ENCODE data around the gene KLK11.

Gene KLK11

DNA sequence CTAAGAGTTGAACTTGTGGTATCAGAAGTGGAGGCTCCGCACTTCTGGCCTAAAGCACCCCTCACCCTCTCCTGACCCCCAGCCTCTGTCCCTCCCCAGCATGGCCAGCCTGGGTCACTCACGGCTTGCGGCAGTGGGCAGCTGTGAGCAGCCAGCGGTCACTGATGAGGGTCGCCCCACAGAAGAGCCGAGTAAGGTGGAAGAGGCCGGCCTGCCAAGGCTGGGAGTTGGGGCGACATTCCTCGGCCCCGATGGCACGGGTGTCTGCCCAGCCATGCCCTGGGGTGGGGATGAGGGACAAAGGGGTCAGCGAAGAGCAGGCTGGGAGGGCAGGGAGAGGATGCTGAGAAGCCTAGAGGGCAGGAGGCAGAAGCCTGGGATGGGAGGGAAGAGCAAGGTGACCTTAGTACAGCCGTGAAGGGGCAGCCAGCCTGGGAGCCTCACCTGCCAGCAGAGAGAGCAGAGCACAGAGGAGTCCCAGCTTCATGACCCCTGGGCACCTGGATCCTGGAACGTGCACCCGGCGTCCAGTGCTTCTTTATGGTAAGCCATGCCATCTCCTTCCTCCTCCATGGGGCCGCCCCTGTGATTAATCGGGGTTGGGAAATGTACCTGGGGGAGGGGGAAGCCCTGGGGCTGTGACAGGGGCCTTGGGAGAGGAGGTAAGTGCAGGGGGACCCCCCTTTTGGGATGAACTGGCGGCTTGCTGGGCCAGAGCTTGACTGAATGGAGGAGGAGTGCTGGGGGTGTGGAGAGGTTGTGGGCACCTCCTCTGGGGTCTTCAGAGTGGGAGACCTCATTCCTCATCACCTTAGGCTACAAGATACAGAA is 17.1 kb downstream of the KLK11 start:
- DNase-seq (ENCODE audit: extremely low spot score), result no peak
- ChIA-PET CTCF (interaction anchor here (0.6 kb wide), 1 partner anchor 8 kb away, joined by 3 read pairs; the partner anchor contains the start of gene KLK8), POLR2A (no interaction called here)
- TF ChIP-seq ELF4 (IDR thresholded peaks at IDR 0.05) (no peak), SP1 (IDR thresholded peaks at IDR 0.05) (no peak), SUZ12 (IDR thresholded peaks at IDR 0.05) (no peak), NFRKB (IDR thresholded peaks at IDR 0.05) (no peak), FOXA1 (IDR thresholded peaks at IDR 0.05) (no peak), ZNF384 (IDR thresholded peaks at IDR 0.05) (no peak), BHLHE40 (IDR thresholded peaks at IDR 0.05; ENCODE audit: borderline replicate concordance) (no peak), FOXM1 (IDR thresholded peaks at IDR 0.05; ENCODE audit: borderline replicate concordance) (no peak), CTBP1 (IDR thresholded peaks at IDR 0.05; ENCODE audit: borderline replicate concordance) (no peak), L3MBTL2 (conservative IDR thresholded peaks at IDR 0.05) (no peak), ARNT (IDR thresholded peaks at IDR 0.05) (no peak), FOXK2 (IDR thresholded peaks at IDR 0.05) (no peak), TARDBP (IDR thresholded peaks at IDR 0.05) (no peak), LEF1 (IDR thresholded peaks at IDR 0.05; ENCODE audit: borderline replicate concordance) (no peak), HDGF (IDR thresholded peaks at IDR 0.05; ENCODE audit: borderline replicate concordance) (no peak)
- TF ChIP-seq, protein P1, sequence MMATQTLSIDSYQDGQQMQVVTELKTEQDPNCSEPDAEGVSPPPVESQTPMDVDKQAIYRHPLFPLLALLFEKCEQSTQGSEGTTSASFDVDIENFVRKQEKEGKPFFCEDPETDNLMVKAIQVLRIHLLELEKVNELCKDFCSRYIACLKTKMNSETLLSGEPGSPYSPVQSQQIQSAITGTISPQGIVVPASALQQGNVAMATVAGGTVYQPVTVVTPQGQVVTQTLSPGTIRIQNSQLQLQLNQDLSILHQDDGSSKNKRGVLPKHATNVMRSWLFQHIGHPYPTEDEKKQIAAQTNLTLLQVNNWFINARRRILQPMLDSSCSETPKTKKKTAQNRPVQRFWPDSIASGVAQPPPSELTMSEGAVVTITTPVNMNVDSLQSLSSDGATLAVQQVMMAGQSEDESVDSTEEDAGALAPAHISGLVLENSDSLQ (IDR thresholded peaks at IDR 0.05), result no peak

DNA sequence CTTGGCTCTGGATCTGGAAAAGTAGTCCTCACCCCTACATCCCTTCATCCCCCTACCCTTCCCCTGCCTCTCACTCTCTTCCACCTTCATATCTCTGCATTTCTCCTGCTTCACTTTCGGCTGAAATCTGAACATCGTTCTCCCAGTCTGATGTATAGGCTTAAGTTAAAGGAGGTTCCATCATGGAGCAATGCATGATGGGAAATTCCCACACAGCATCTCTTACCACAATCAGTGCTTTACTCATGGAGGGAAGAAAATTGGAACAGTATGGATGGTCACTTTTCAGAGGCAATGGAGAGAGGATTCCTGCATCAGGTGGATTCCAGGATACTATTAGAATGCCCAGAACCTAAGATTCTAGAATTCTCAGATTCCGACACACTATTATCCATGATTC is 18.9 kb downstream of the KLK11 start:
- POLR2A ChIA-PET, result no interaction called here
- DNase-seq (ENCODE audit: extremely low spot score), result no peak
- TF ChIP-seq L3MBTL2 (conservative IDR thresholded peaks at IDR 0.05) (no peak), LEF1 (IDR thresholded peaks at IDR 0.05; ENCODE audit: borderline replicate concordance) (no peak), FOXM1 (IDR thresholded peaks at IDR 0.05; ENCODE audit: borderline replicate concordance) (no peak), FOXA1 (IDR thresholded peaks at IDR 0.05) (no peak), ZNF384 (IDR thresholded peaks at IDR 0.05) (no peak), BHLHE40 (IDR thresholded peaks at IDR 0.05; ENCODE audit: borderline replicate concordance) (no peak), ELF4 (IDR thresholded peaks at IDR 0.05) (no peak), CTBP1 (IDR thresholded peaks at IDR 0.05; ENCODE audit: borderline replicate concordance) (no peak), SUZ12 (IDR thresholded peaks at IDR 0.05) (no peak)
- CTCF ChIA-PET, result no interaction called here

DNA sequence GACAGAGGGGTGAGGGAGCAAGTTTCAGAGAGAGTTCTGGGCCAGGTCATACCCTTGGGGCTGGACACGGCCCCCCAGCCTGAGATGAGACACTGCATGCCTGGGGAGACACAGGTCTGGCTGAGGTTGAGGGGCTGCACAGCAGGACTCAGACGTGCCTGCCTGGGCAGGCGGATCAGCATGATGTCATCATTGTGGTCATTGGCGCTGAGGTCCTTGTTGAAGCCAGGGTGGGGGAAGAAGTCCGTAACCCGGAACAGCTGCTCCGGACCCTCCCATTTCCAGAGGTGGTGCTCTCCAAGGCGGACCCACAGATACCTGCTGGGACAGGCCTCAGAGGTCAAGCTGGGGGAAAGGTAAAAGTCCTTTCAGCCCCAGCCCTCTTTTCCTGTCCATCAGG is 20.0 kb downstream of the KLK11 start:
- TF ChIP-seq NFRKB (IDR thresholded peaks at IDR 0.05), result no peak
- TF ChIP-seq HDGF (IDR thresholded peaks at IDR 0.05; ENCODE audit: borderline replicate concordance), result no peak
- no peak for TF ChIP-seq L3MBTL2 (conservative IDR thresholded peaks at IDR 0.05)
- TF ChIP-seq, protein P1 (IDR thresholded peaks at IDR 0.05), result no peak
- TF ChIP-seq TARDBP (IDR thresholded peaks at IDR 0.05), result no peak
- TF ChIP-seq FOXA1 (IDR thresholded peaks at IDR 0.05), result no peak
- no peak for TF ChIP-seq FOXK2 (IDR thresholded peaks at IDR 0.05)
- TF ChIP-seq SUZ12 (IDR thresholded peaks at IDR 0.05), result no peak
- TF ChIP-seq ARNT (IDR thresholded peaks at IDR 0.05), result no peak
- TF ChIP-seq ZNF384 (IDR thresholded peaks at IDR 0.05), result no peak
- no peak for TF ChIP-seq CTBP1 (IDR thresholded peaks at IDR 0.05; ENCODE audit: borderline replicate concordance)
- no peak for TF ChIP-seq LEF1 (IDR thresholded peaks at IDR 0.05; ENCODE audit: borderline replicate concordance)
- no peak for TF ChIP-seq BHLHE40 (IDR thresholded peaks at IDR 0.05; ENCODE audit: borderline replicate concordance)
- TF ChIP-seq FOXM1 (IDR thresholded peaks at IDR 0.05; ENCODE audit: borderline replicate concordance), result no peak
- TF ChIP-seq ELF4 (IDR thresholded peaks at IDR 0.05), result no peak
- DNase-seq (ENCODE audit: extremely low spot score), result no peak
- ChIA-PET POLR2A (no interaction called here), CTCF (interaction anchor here (1.3 kb wide), 1 partner anchor 10 kb away, joined by 3 read pairs; no protein-coding TSS in a partner anchor)

DNA sequence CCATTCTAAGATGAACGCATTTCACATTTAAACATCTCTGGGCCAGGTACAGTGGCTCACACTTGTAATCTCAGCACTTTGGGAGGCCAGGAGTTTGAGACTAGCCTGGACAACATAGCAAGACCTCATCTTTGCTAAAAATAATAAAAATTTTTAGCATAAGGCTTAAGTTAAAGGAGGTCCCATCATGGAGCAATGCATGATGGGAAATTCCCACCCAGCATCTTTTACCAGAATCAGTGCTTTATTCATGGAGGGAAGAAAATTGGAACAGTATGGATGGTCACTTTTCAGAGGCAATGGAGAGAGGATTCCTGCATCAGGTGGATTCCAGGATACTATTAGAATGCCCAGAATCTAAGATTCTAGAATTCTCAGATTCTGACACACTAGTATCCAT is 21.2 kb downstream of the KLK11 start:
- ChIA-PET POLR2A (no interaction called here), CTCF (interaction anchor here (0.6 kb wide), 1 partner anchor 107 kb away, joined by 3 read pairs; no protein-coding TSS in a partner anchor)
- DNase-seq (ENCODE audit: extremely low spot score), result no peak
- no peak for TF ChIP-seq FOXA1 (IDR thresholded peaks at IDR 0.05)
- TF ChIP-seq SP1 (IDR thresholded peaks at IDR 0.05), result no peak
- TF ChIP-seq LEF1 (IDR thresholded peaks at IDR 0.05; ENCODE audit: borderline replicate concordance), result no peak
- no peak for TF ChIP-seq BHLHE40 (IDR thresholded peaks at IDR 0.05; ENCODE audit: borderline replicate concordance)

DNA sequence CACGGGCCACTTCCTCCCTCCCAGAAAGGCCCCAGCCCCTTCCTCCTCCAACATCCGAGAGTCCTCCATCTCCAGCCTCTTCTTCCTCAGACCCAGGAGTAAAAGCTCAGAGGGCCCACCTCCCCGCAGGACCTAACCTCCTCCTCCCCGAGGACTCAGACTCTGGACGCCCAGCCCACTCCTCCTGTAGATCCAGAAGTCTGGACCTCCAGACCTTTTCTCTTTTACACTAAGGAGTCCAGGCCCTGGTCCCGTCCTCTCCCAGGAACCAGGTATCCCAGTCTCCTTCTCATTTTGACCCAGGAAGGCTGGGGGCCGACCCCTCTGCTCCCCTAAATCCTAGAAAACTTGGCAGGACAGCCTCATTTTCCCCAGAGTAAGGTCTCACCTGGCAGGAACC is 23.1 kb downstream of the KLK11 start:
- TF ChIP-seq FOXM1 (IDR thresholded peaks at IDR 0.05; ENCODE audit: borderline replicate concordance) (no peak), TARDBP (IDR thresholded peaks at IDR 0.05) (no peak), SP1 (IDR thresholded peaks at IDR 0.05) (no peak), HDGF (IDR thresholded peaks at IDR 0.05; ENCODE audit: borderline replicate concordance) (no peak), FOXA1 (IDR thresholded peaks at IDR 0.05) (no peak), FOXK2 (IDR thresholded peaks at IDR 0.05) (no peak), SUZ12 (IDR thresholded peaks at IDR 0.05) (no peak), ZNF384 (IDR thresholded peaks at IDR 0.05) (no peak), NFRKB (IDR thresholded peaks at IDR 0.05) (no peak)
- POLR2A ChIA-PET, result no interaction called here
- CTCF ChIA-PET, result no interaction called here
- DNase-seq (ENCODE audit: extremely low spot score), result no peak

DNA sequence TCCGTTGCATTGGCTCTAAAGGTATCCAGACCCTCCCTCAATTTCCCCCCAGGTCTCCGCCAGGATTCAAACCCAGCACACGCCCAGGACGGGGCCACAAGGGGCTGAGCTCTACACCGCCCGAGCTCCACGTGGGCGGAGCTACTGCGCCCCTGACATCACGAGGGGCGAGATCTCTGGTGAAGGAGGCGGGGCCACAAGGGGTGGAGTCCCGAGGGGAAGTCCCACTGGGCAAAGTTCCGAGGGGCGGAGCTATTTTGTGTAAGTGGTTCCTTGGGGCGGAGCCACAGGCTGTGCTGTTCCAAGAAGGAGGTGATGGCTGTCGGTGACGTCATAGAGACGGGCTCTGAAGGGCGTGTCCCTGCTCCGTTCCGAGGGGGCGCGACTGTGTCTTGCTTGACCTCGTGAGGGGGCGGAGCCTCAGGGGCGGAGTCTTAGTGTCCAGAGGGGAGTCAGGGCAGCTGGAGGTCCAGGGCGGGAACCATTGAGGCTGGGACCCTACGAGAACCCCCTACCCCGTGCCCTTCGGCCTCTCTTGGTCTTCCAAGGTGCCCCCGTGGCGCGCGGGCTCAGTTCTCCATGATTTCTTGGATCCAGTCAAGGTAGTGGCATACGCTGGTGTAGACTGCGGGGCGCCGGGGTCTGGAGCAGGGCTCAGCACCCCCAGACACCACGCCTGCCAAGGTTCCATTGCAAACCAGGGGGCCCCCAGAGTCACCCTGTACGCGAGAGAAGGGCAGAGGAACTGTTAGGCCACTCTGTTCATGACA is 23.7 kb downstream of the KLK11 start:
- peak; percentile 97 for DNase-seq (ENCODE audit: extremely low spot score)
- POLR2A ChIA-PET, result interaction anchor here (0.9 to 1.2 kb wide), 2 partner anchors 14 to 197 kb away, joined by 3 read pairs; no protein-coding TSS in a partner anchor
- TF ChIP-seq, protein P1 (IDR thresholded peaks at IDR 0.05), result no peak
- TF ChIP-seq SP1 (IDR thresholded peaks at IDR 0.05) (no peak), FOXA1 (IDR thresholded peaks at IDR 0.05) (no peak), NFRKB (IDR thresholded peaks at IDR 0.05) (no peak), ELF4 (IDR thresholded peaks at IDR 0.05) (no peak)
- CTCF ChIA-PET, result interaction anchor here (0.7 kb wide), 1 partner anchor 94 kb away, joined by 4 read pairs; no protein-coding TSS in a partner anchor
